HTERT RPE-1 (cell line): ENCODE data around the gene SLC24A4.

Experiments
- in situ Hi-C: fragments of 300-500 bp; cut with MboI; formaldehyde crosslinking; loops from 4 replicates; pipeline ENCODE4 v1.14.3; 2020; ENCODE audit warnings: low sequenced_read_pairs

SLC24A4 gene

DNA sequence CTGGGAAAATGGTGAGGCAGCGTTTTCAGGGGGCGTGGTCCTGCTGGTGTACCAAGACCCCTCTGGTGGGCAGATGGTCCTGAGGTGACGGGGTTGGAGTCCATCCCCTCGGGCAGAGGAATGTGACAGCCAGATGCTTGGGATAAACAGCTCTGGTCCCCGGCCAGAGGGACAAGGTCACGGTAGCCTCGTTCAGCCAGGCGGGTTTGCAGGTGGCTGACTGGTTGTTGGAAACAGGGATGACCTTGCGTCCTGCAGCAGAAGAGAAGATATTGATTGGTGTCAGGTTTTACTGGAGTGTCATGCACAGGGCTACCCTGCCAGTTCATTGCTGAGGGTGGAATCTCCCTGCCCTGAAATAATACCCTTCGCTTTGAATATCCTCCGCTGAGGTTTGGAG lies 43.3 kb downstream of the SLC24A4 start:
- in situ Hi-C loops = no loop called here

DNA sequence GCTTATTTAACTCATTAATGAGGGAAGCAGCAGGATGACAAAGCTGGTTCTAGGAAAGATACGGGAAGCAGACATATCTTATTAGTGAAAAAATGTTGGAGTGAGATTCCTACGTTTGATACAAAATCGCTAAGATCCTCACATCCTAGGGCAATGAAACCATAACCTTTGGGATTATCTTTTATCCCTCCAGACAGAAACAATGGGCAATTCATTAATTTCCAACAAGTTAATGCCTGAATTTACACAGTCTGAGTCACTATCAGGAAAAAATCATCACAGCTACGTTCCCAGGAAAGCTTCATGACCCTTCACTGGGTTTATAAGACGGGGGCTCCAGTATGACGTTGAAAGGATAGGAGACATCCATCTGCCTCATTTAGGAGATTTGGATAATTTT lies 45.0 kb downstream of the SLC24A4 start:
- in situ Hi-C loops = no loop called here

- in situ Hi-C loops = no loop called here
These were observed 46.1 kb downstream of the SLC24A4 start for GRCh38 chr14:92369097-92369496.

DNA sequence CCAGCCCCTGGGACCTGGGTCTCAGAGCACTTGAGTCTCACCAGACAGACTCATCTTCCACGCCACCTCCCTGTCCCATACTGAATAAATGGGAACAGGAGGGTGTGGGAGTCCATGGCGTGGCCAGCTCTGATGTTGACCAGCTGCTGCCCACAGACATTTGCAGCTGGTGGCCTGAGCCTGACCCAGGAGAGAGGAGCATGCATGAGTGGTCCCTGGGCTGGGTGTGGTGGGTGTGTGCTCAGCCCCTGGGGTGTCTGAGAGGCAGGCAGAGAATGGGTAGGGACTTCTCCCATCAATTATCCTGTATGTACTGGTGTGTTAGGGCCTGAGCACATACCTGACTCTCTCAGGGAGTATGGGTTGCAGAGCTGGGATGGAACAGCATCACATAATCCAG lies 49.3 kb downstream of the SLC24A4 start:
- in situ Hi-C loops = no loop called here

DNA sequence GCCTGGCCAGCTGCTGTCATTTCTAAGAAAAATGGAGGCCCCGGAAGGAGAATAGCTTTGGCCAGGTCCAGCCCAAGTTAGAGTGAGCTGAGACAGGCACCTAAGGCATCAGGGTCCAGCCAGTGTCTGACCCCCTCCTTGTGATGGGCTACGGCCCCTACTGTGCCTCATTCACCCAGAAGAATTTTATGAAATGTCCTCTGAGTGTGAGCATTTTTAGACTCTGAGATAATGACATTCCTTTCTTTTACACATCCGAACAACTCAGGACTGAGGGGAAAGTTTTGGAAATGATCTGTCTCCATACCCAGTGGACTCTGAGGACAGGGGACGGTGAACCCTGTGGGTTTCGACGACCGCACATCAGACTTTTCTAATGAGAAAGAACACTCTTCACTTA lies 50.4 kb downstream of the SLC24A4 start:
- in situ Hi-C loops = no loop called here

GRCh38 chr14:92380131-92380530 lies 57.2 kb downstream of the SLC24A4 start:
- in situ Hi-C loops = no loop called here

- in situ Hi-C loops = no loop called here
These were observed 57.6 kb downstream of the SLC24A4 start for GRCh38 chr14:92380582-92380981.

DNA sequence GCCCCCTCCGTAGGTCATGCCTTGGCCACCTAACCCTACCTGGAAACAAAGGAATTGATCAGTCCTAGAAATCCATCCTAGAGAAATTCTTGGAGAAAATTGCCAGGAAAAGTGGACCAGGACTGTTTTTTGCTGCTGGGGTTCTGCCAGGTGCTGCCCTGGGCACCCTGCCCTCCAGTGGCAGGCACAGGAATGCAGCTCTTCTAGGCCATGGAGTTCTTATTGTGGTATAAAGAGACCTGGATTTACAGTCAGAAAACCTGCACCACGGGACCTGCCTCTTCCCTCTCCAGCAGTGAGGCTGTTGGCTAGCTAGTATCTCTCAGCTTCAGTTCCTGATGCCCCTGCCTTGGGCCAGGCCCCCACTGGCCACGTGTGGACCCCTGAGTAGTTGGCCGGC lies 59.7 kb downstream of the SLC24A4 start:
- in situ Hi-C loops = no loop called here

GRCh38 chr14:92383805-92384204 lies 60.8 kb downstream of the SLC24A4 start:
- in situ Hi-C loops = no loop called here

DNA sequence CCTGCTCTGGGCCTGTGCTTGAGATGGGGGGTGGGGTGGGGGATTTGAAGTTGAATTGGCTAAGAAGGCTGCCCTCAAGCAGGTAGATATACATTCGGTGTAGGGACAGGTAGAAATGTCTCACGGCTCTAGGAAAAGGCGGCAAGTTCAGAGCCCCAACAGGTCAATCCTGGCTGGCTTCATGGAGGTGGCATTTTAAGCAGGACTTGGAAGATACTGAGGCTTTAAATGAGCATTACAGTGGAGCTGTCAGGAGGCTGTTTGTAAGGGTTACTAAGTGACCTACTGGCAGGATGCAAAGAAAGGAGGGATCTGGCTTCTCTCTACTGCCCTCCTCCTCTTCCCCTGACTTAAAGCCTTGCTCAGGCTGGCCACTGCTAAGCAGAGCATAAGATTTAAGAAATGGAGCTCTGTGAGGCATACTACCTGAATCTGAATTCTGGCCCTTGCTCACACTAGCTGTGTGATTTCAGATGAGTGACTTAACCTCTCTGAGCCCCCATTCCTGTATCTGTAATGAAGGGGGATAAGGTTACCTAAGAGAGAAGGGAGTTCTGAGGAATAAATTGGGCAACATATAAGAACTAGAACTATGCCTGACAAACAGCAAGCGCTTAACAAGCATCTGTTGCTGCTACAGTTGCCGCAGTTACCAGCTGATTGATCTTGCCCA lies 61.6 kb downstream of the SLC24A4 start:
- in situ Hi-C loops = no loop called here

DNA sequence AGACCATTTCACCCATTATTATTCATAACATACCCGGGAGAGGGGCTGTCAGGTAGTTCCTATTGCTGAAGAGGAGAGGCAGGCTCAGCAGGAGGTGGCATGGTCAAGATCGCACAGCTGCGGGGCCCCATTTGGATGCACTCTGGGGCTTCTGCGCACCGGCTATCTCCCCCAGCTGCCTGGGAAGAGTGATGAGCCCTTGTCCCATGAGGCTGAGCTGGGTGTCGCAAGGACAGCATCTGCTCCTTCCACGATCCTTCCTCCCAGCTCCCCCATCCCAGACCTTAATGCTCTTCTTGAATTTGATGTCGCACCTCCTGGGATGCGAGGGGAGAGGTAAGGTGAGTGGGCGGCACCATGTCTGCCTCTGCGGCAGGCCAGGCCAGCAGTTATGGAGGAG lies 62.6 kb downstream of the SLC24A4 start:
- in situ Hi-C loops = no loop called here

- in situ Hi-C loops = no loop called here
These were observed 63.2 kb downstream of the SLC24A4 start for GRCh38 chr14:92386165-92386564.

DNA sequence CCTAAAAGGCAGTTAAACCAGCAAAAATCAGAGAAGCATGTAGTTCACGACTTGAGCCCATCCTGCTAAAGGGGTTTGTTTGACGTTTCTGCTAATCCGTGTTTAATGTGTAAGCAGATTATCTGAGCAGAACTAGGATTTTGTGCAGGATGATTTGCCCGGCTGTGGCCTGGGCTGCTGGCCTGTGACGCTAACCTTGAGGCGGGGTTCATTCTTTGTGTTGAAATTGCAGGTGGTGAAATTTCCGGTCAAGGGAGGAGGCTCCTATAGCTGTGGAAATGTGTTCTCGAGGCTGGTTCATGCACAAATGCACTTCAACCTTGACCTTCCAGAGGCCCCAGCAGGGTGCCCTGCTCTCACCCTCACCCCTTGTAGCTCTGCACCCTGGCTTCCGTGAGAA lies 63.7 kb downstream of the SLC24A4 start:
- in situ Hi-C loops = no loop called here

- in situ Hi-C loops = no loop called here
These were observed 64.6 kb downstream of the SLC24A4 start for GRCh38 chr14:92387578-92387977.

- in situ Hi-C loops = no loop called here
These were observed 66.7 kb downstream of the SLC24A4 start for GRCh38 chr14:92389598-92390158.

GRCh38 chr14:92391726-92392125 lies 68.8 kb downstream of the SLC24A4 start:
- in situ Hi-C loops = no loop called here

- in situ Hi-C loops = no loop called here
These were observed 69.7 kb downstream of the SLC24A4 start for GRCh38 chr14:92392711-92393110.

DNA sequence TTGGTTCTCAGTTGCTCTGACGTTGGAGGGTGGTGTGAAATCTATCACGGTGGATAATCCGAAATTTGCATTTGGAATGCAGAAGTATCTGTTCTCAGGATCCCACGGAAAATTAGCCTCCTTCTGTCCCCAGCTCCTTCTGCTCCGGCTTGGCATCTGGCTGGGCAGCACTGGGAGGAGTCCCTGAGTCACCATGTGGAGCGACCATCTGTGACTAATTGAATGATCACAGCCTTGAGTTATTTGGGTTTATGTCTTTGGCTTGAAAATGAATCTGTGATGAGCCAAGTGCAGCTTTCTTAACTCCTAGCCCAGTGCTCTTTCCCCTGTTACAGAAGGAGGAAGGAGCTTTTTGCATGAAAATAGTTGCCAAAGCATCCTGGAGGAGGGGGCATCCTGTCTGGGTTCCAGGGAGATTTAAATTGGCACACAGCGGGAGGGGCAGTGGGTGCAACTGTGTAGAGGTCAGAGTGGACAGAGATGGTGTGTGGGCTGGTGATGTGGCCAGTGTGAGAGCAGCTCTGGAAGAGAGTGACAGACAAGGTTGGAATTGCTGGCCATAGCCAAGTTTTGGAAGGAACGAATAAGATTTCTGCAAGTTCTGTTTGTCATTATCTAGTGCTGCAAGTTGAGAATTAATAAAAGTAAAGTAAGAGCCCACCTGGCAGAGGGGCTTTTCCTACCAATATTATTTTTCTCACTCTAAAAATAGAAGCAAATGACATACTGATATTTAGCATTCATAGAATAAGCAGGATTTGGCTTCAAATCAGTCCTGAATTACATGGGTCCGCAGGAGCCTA lies 74.4 kb downstream of the SLC24A4 start:
- in situ Hi-C loops = no loop called here

DNA sequence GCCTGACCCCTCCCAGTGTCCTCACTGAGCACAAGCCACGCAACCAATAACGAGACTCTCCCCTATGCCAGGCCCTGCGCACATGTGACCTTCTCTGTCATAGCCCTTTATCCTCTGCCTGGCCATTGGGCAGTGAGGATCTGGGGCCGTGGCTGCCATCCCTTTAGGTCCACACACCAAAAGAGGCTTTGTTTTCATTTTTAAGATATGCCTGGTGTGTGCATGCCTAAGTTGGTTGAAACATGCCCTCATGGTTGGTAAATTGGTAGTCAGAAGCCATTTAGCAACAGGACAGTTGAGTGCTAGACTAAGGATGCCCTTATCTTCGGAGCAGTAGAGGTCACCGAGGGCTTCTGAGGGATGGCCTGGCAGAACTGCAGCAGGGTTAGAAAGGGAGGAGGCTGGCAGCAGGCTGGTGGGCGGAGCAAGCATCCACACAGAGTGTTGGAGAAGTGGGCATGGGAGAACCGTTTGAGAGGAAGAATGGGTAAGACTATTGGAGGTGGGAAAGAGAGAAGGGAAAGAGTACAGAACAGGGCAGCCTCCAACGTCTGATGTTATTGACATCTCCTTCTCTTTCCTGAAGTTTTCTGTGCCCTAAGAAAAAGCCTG lies 75.1 kb downstream of the SLC24A4 start:
- in situ Hi-C loops = no loop called here

GRCh38 chr14:92398888-92399636 lies 76.1 kb downstream of the SLC24A4 start:
- in situ Hi-C loops = no loop called here
